ENCODE results near the gene VN1R5. TPM values are rescaled to one million over a fixed set of nuclear protein-coding genes. Genes with fewer than 3 reads are reported as not detected.

Gene VN1R5
- total and polyA plus RNA-seq, 2 of the 4 experiments (the other 2 are of a cell fraction), result not detected

DNA sequence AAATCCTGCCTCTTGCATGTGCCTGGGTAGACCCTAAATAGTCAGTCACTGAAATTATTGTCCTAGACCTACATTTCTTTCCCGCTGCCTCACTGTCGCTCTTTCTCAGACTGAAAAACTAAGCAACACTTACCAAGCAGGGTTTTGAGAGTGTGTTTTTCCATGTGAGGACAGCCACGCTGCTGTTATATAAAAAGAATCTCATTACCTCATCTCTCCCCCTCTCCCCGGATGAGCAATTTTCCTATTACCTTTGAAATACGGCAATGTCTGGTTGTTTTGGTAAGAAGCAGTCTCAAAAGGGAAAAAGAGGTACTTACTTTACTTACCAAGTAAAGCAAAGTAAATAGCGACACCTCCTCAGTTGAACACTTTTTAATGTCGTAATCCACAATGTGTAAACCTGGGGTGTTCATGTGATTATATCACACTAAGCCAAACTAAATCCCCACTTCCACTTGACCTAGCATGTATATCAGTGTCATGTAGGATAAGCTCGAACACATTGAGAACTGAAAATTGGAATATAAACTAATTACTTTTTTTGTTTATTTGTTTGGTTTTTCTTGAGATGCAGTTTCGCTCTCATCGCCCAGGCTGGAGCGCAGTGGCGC, 12.2 kb upstream of the VN1R5 start:
- H2BK5ac ChIP-seq (ENCODE audit: low read depth, low read length, poor library complexity, severe bottlenecking), result no peak overlapping the region
- no peak overlapping the region for H2BK120ac ChIP-seq (ENCODE audit: low read depth, low read length)
- no peaks in the 10 kb centered on the region for H3K9me1 ChIP-seq (ENCODE audit: insufficient read depth, low read length)
- H3K9me3 ChIP-seq (ENCODE audit: control insufficient read depth, insufficient read depth, low read length), result peaks cover 3% of the 10 kb centered on the region
- no peak overlapping the region for H2AK9ac ChIP-seq (replicated peaks; ENCODE audit: low read depth, low read length, poor library complexity)
- H4K8ac ChIP-seq (ENCODE audit: low read depth in 2 of 2, low read length in 2 of 2), result no peak overlapping the region
- no peak overlapping the region for H3K18ac ChIP-seq (ENCODE audit: low read depth, low read length)
- no peaks in the 10 kb centered on the region for H3K27me3 ChIP-seq (ENCODE audit: control insufficient read depth, insufficient read depth, low read length)
- BruUV-seq (replicated peaks), result no TSS peak
- ATAC-seq (ENCODE audit: low read depth) (no peak), DNase-seq (no peak)
- H3K9ac ChIP-seq (ENCODE audit: low read depth, low read length), result no peak overlapping the region
- intact Hi-C loops (cut with micrococcal nuclease) (loop anchor here (5.0 kb wide), 1 partner anchor 564 kb away; no protein-coding TSS in a partner anchor), dilution Hi-C loops (cut with HindIII; ENCODE audit: low sequenced_read_pairs, unreplicated experiment) (no loop called here), in situ Hi-C loops (cut with MboI; ENCODE audit: low sequenced_read_pairs) (no loop called here)
- no peak overlapping the region for H2BK20ac ChIP-seq (ENCODE audit: low read depth, low read length)
- H2BK15ac ChIP-seq (ENCODE audit: low read depth, low read length), result no peak overlapping the region
- no peak overlapping the region for H3K14ac ChIP-seq (replicated peaks; ENCODE audit: low read depth, low read length)
- no peaks in the 10 kb centered on the region for H3K4me1 ChIP-seq (ENCODE audit: control insufficient read depth, insufficient read depth, low read length)
- H3K4ac ChIP-seq (ENCODE audit: low read depth, low read length), result no peak overlapping the region
- TF ChIP-seq CHD1 (IDR thresholded peaks at IDR 0.05; ENCODE audit: low read depth, low read length) (no peak), BHLHE40 (IDR thresholded peaks at IDR 0.05; ENCODE audit: low read depth, low read length) (no peak), MAFK (IDR thresholded peaks at IDR 0.05; ENCODE audit: low read depth, low read length) (no peak), CEBPB (IDR thresholded peaks at IDR 0.05; ENCODE audit: low read depth, low read length) (no peak), POLR2A (IDR thresholded peaks at IDR 0.05; ENCODE audit: low read depth, low read length) (no peak), NFE2L2 (IDR thresholded peaks at IDR 0.05; ENCODE audit: low read depth, low read length) (no peak), MXI1 (IDR thresholded peaks at IDR 0.05; ENCODE audit: borderline replicate concordance, low read depth, low read length) (no peak), SMC3 (IDR thresholded peaks at IDR 0.05; ENCODE audit: low read depth, low read length) (no peak), FOS (IDR thresholded peaks at IDR 0.05; ENCODE audit: low read depth, low read length) (no peak), RAD21 (IDR thresholded peaks at IDR 0.05; ENCODE audit: low read length) (no peak), RCOR1 (IDR thresholded peaks at IDR 0.05; ENCODE audit: insufficient replicate concordance, low read length) (no peak), RFX5 (IDR thresholded peaks at IDR 0.05; ENCODE audit: low read depth, low read length) (no peak), MAZ (IDR thresholded peaks at IDR 0.05; ENCODE audit: borderline replicate concordance, low read depth, low read length) (no peak)
- TF ChIP-seq, protein P1, sequence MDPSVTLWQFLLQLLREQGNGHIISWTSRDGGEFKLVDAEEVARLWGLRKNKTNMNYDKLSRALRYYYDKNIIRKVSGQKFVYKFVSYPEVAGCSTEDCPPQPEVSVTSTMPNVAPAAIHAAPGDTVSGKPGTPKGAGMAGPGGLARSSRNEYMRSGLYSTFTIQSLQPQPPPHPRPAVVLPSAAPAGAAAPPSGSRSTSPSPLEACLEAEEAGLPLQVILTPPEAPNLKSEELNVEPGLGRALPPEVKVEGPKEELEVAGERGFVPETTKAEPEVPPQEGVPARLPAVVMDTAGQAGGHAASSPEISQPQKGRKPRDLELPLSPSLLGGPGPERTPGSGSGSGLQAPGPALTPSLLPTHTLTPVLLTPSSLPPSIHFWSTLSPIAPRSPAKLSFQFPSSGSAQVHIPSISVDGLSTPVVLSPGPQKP (IDR thresholded peaks at IDR 0.05; ENCODE audit: borderline replicate concordance, low read depth, low read length), result no peak
- TF ChIP-seq, protein P2, sequence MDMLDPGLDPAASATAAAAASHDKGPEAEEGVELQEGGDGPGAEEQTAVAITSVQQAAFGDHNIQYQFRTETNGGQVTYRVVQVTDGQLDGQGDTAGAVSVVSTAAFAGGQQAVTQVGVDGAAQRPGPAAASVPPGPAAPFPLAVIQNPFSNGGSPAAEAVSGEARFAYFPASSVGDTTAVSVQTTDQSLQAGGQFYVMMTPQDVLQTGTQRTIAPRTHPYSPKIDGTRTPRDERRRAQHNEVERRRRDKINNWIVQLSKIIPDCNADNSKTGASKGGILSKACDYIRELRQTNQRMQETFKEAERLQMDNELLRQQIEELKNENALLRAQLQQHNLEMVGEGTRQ (IDR thresholded peaks at IDR 0.05; ENCODE audit: low read depth, low read length), result no peak
- TF ChIP-seq, protein P3, sequence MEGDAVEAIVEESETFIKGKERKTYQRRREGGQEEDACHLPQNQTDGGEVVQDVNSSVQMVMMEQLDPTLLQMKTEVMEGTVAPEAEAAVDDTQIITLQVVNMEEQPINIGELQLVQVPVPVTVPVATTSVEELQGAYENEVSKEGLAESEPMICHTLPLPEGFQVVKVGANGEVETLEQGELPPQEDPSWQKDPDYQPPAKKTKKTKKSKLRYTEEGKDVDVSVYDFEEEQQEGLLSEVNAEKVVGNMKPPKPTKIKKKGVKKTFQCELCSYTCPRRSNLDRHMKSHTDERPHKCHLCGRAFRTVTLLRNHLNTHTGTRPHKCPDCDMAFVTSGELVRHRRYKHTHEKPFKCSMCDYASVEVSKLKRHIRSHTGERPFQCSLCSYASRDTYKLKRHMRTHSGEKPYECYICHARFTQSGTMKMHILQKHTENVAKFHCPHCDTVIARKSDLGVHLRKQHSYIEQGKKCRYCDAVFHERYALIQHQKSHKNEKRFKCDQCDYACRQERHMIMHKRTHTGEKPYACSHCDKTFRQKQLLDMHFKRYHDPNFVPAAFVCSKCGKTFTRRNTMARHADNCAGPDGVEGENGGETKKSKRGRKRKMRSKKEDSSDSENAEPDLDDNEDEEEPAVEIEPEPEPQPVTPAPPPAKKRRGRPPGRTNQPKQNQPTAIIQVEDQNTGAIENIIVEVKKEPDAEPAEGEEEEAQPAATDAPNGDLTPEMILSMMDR (conservative IDR thresholded peaks at IDR 0.05; ENCODE audit: low read depth, low read length), result no peak
- H4K5ac ChIP-seq (ENCODE audit: low read depth, low read length), result no peak overlapping the region
- H3K79me1 ChIP-seq (ENCODE audit: low read depth in 1 of 2, low read length in 2 of 2), result no peaks in the 10 kb centered on the region
- H3K36me3 ChIP-seq (ENCODE audit: control insufficient read depth, insufficient read depth, low read length), result no peaks in the 10 kb centered on the region
- no CpG with 5 or more reads among the region's 12 CpGs for WGBS, 2 experiments (ENCODE audit: extremely low coverage in 2 of 2, insufficient read length in 1 of 2)
- H4K20me1 ChIP-seq (ENCODE audit: insufficient read depth, low read length), result no peaks in the 10 kb centered on the region
- no peak overlapping the region for H3K4me2 ChIP-seq (ENCODE audit: low read depth, low read length)
- no peak overlapping the region for H2AK5ac ChIP-seq (ENCODE audit: low read depth, low read length)
- CTCF ChIA-PET, result no interaction called here
- POLR2A ChIA-PET (ENCODE audit: unreplicated experiment), result no interaction called here
- no peak overlapping the region for H3K56ac ChIP-seq (ENCODE audit: extremely low read depth, insufficient read depth, low read length)
- no peak overlapping the region for H3K4me3 ChIP-seq (ENCODE audit: insufficient read depth, low read depth, low read length)
- no peak overlapping the region for H3K23ac ChIP-seq (ENCODE audit: low read depth, low read length)
- H3K27ac ChIP-seq (ENCODE audit: insufficient read depth, low read length), result no peak overlapping the region
- no peak overlapping the region for H4K91ac ChIP-seq (ENCODE audit: insufficient read depth, low read depth, low read length)
- no peak overlapping the region for H2AFZ ChIP-seq (replicated peaks; ENCODE audit: low read length, poor library complexity)
